Iris pigment epithelial cell (primary cell): ENCODE results near the gene PRKCD.
A peak's percentile ranks its signal among the peaks of the same experiment; 100 is the strongest.

Source experiments
- DNase-seq: peaks from one replicate; pipeline ENCODE4 v3.0.0-alpha.2; 2011; ENCODE audit warnings: low read depth

Gene PRKCD

GRCh38 chr3:53170325-53171063, 9.5 kb downstream of the PRKCD start:
- DNase-seq = peak; percentile 39

GRCh38 chr3:53171064-53171418, 10.0 kb downstream of the PRKCD start:
- DNase-seq = no peak

GRCh38 chr3:53171827-53172505, 11.0 kb downstream of the PRKCD start:
- DNase-seq = no peak

DNA sequence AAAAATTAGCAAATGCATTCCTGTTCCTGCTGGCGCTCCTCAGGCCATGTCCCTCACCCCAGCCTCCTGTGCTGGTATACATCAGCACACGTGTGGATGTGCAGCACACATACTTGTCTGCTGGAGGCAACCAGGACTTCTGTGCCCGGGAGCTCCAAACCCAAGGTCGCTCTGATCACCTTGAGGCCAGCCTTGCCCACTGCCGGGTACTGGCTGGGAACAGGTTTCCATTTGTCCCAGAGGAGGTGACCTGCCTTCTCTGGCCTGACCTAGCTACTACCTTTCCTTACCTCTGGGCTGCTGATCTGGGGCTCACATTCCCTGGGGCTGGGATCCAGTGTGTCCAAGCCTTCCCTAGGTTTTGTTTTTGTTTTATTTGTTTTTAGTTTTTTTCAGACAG, 12.1 kb downstream of the PRKCD start:
- DNase-seq = no peak

DNA sequence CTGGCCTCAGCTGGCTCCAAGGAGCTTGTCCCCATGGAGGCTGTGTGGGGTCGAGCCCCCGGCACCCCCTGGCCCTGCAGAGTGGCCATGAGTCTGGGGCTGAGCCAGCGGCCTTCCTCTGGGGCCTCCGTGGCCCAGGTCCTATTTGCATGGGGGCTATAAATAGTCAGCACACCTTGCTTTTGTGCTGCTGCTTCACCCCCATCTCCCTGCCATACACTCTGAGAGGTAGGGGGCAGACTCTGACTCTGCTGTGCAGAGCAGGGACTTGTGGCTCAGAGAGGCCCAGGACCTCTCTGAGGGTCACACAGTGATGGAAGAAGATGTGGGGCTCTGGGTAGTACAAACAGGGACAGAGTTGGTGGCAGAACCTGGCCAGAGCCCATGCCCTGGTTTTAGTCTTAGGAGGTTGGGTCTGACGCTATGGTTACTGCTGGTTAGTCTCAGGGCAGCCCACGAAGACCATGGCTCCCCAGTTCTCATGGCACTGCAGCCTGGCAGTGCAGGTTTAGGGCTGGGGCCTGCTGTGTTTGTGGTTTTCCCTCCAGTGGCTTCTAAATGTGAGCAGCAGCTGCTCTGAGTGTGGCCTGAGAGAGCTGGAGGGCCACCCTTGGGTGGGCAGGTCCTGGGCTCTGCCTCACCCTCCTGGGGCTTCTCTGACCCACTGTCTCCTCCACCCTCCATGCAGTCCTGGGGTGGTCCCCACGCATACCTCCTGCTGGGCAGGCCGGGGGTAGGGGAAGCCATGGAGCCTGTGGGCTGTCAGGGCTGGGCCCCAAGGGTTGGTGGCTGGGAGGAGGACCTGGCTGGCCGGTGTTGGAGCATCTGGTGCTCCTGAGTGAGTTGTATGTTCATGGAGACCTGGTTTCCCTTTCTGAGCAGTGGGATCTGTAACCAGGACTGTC, 13.6 kb downstream of the PRKCD start:
- no peak for DNase-seq

GRCh38 chr3:53175613-53176540, 14.9 kb downstream of the PRKCD start:
- peak; percentile 41 for DNase-seq

GRCh38 chr3:53178246-53178645, 17.2 kb downstream of the PRKCD start:
- DNase-seq = no peak

GRCh38 chr3:53179580-53179979, 18.6 kb downstream of the PRKCD start:
- no peak for DNase-seq

DNA sequence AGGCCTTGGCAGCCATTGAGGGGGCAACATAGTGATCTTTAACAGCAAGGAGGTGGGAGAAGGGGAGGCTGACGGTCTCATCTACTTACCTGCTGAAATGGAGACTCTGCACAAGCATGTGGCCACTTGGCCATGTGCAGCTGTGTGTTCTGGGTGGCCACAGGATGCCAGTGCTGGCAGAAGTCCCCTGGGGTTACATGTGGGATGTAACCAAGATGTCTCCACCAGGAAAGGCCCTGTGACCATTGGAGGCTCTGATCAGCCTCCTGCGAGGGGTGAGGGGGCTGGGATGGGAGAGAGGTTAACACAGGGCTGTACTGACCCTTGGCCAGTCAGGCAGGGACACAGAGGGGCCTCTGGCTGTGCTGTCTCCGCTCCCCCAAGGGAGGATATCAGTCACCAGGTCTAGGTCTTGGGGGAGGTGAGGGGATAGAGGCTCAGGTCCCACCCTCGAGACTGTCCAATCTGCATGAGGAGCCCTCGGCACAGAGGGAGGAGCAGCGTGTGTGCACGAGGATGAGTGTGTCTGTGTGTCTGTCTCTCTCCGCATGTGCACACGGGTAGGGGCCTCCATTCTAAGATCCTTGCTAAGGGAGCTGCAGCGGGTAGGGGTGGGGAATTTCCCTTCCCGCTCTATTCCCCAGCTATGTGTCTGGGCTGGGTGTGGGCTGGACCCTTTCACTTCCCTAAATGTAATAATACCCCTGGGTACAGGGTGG, 19.5 kb downstream of the PRKCD start:
- DNase-seq = no peak

GRCh38 chr3:53181024-53181371, 20.0 kb downstream of the PRKCD start:
- DNase-seq = no peak

DNA sequence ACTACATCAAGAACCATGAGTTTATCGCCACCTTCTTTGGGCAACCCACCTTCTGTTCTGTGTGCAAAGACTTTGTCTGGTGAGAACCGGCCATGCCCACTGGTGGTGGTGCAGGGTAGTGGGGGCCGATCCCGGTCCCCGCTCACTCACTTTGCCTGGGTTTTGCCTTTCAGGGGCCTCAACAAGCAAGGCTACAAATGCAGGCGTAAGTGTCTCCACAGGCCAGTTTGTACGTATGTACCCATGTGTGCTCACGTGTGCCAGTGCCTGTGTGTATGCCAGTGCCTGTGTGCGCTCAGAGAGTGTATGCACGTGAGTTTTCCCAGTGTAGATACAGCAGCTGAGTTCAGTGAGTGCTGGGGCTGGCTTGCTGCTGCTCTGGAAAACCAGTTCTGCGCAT, 20.5 kb downstream of the PRKCD start:
- no peak for DNase-seq

DNA sequence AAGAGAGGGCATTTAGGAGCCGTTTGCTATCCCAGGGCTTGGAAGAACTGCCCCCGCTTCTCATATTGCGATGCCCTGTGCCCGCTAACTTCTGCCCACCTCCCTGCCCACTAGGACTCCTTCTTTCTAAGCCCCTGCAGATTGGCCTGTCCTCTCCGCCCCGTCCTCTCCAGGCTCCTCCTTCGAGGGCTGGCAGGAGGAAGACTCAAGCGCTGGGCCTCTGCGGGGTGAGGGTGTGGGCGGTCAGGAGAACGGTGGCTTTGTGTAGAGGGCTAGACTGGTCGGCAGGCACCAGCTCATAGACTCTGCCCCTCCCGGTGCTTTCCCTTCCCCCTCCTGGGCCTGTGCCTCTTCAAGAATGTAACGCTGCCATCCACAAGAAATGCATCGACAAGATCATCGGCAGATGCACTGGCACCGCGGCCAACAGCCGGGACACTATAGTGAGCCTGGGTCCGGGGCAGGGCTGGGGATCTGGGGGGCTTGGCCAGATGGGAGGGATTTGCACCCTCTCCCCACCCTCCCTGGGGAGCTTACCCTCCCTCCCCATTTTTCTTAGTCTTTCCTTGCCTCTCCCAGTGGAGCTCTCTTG, 21.9 kb downstream of the PRKCD start:
- DNase-seq = no peak

DNA sequence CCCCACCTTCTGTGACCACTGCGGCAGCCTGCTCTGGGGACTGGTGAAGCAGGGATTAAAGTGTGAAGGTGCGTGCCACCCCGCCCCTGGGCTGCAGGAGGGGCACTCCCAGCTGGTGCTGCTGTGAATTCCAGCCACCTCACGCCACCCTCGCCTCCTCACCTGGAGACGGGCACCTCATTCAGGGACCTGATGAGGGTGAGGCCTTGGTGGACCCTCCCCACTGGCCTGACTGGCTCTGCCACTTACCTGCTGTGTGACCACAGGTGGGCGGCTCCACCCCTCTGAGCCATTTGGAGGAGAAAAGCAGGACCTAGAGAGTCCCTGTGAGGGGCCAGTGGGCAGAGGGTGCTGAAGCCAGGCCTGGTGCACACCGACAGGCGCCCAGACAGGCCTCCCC, 22.5 kb downstream of the PRKCD start:
- no peak for DNase-seq

DNA sequence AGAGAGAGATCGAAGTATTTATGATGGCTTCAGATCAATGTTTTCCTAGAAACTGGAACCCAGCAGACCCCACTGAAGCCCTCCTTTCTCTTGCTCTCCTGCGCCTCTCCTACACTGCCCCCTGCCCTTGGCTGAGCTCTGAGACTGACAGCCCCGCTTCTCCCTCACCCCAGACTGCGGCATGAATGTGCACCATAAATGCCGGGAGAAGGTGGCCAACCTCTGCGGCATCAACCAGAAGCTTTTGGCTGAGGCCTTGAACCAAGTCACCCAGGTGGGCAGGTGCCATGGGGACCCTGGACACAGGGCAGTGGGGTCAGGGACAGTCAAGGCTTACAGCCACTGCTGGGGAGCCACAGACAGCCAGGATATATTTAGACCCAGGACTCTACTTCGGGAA, 23.7 kb downstream of the PRKCD start:
- no peak for DNase-seq

DNA sequence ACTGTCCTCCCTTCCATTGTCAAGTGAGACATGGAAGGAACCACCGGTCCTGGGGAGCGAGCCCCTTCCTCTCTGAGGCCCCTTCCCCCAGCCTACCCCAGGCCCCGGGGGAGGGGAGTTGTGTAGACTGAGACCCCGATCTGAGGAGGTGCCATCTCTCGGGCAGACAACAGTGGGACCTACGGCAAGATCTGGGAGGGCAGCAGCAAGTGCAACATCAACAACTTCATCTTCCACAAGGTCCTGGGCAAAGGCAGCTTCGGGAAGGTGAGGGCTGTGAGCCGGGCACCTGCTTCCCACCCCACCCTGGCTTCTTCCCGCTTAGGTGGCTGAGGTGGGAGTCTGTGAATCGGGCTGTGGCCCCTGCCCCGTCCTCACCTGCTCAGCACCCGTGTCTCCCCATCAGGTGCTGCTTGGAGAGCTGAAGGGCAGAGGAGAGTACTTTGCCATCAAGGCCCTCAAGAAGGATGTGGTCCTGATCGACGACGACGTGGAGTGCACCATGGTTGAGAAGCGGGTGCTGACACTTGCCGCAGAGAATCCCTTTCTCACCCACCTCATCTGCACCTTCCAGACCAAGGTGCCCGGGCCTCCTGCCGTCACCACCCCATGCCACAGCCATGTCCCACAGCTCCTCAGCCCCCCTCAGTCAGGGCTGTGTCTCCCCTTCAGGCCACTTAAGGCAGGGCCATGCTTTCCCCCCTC, 24.9 kb downstream of the PRKCD start:
- no peak for DNase-seq

DNA sequence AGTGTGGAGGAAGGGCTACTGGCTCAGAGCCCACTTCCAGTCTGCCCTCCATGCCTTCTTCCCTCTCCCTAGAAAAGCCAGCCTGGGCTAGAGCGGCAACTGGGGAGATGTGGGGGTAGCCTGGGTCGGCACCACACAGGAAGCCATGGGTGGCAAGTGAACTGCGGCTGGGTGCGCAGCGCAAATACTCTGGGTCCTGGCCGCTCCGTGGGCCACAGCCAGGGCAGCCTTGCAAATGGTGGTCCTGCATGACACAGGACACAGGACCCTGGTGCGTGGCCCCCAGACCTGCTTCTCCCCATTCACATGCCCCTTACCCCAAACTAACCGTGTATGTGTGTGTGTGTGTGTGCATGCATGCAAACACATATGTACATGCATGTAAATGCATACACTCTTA, 25.7 kb downstream of the PRKCD start:
- DNase-seq = no peak

DNA sequence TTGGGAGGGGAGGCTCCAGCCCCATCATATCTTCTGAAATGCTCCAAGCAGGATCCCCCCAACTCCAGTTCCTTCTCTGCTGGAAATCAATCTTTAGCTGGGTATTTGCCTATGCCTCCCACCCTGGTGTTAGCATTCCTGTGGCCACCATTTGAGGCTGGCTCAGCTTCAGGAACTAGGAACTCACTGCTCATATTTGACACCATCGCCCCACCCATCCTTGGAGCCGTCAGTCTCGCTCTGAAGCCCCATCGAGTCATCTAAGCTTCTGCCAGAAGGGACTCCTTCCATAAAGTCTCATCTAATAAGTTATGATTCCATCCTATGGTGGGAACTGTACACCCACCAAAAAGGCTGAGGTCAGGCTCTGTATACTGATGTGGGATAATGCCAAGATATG, 26.4 kb downstream of the PRKCD start:
- peak; percentile 61 for DNase-seq

- no peak for DNase-seq
Measured at GRCh38 chr3:53188136-53188685, 27.2 kb downstream of the PRKCD start.

DNA sequence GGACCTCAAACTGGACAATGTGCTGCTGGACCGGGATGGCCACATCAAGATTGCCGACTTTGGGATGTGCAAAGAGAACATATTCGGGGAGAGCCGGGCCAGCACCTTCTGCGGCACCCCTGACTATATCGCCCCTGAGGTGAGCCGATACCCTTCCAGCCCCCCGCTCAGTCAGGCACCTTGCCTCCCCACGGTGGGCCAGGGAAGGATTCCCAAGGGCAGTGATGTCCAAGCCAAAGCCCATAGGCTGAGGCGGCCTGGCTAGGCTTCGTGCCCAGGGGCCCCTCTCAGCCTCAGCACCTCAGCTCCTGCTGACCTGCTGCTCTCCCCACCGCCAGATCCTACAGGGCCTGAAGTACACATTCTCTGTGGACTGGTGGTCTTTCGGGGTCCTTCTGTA, 27.7 kb downstream of the PRKCD start:
- no peak for DNase-seq

DNA sequence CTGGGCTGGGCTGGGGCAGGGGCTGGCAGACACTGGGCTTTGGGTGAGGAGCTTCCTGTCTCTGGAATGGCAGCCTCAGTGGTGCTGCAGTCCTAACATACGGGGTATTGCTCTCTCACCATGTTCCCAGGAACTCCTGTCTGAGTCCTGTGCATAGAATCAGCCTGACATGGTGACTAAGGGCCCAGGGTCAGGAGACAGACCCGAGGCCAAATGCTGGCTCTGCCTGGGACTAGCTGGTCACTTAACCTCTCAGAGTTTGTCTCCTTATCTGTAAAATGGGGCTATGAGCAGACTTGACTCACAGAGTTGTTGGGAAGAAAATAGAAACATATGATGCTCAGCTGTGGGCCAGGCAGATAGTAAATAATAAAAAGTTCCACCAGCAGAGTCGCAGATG, 28.3 kb downstream of the PRKCD start:
- DNase-seq = no peak
